ENCODE measurements around the gene CNTN1. TPM values are rescaled to one million over a fixed set of nuclear protein-coding genes. Genes with fewer than 3 reads are reported as not detected.

The CNTN1 gene
- total and polyA plus RNA-seq, 2 of the 4 experiments (the other 2 are of a cell fraction), result 0.10 to 0.18 TPM

DNA sequence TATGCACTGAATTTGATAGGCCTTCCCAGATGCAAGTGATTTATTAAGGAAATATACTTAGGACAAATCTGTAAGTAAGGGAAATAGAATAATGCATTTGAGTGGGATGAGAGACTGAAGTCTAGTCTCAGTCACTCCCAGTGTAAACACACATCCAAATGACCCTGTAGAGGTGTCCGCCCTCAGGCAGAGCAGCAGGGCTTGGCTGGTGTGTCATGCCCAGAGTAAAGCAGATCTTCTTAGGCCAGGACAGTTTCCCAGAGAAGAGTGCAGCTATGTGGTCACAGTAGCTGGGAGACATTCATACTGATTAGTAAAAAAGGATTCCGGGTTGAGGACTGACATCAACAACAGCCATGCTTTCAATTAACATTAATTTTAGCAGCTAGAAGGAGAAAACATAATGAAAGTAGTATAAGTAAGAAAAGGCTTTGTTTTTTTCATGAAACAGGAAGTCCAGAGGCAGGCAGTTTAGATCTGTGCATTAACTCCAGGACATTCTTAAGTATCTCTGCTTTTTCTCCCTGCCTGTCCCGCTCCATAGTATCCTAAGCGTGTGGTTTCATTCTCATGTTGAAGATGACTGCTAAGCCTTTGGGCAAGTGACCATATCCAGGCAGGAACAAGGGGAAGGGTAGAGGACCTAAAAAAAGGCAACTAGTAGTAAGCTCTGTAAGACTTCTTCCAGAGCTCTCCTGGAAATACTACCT is 35.7 kb downstream of the CNTN1 start:
- intact Hi-C loops (cut with micrococcal nuclease), result no loop called here
- Histone ChIP-seq H2AFZ (replicated peaks; ENCODE audit: low read length, poor library complexity) (no peak overlapping the region), H4K91ac (ENCODE audit: insufficient read depth, low read depth, low read length) (no peak overlapping the region), H3K4me2 (ENCODE audit: low read depth, low read length) (no peak overlapping the region), H4K8ac (ENCODE audit: low read depth in 2 of 2, low read length in 2 of 2) (no peak overlapping the region), H2BK5ac (ENCODE audit: low read depth, low read length, poor library complexity, severe bottlenecking) (no peak overlapping the region), H3K56ac (ENCODE audit: extremely low read depth, insufficient read depth, low read length) (no peak overlapping the region), H3K9me1 (ENCODE audit: insufficient read depth, low read length) (no peaks in the 10 kb centered on the region), H2BK15ac (ENCODE audit: low read depth, low read length) (no peak overlapping the region), H3K14ac (replicated peaks; ENCODE audit: low read depth, low read length) (no peak overlapping the region), H3K4me3 (ENCODE audit: insufficient read depth, low read depth, low read length) (no peak overlapping the region), H2AK9ac (replicated peaks; ENCODE audit: low read depth, low read length, poor library complexity) (no peak overlapping the region), H2BK20ac (ENCODE audit: low read depth, low read length) (no peak overlapping the region), H3K27me3 (ENCODE audit: control insufficient read depth, insufficient read depth, low read length) (no peaks in the 10 kb centered on the region), H3K18ac (ENCODE audit: low read depth, low read length) (no peak overlapping the region), H3K27ac (ENCODE audit: insufficient read depth, low read length) (no peak overlapping the region), H3K9ac (ENCODE audit: low read depth, low read length) (no peak overlapping the region), H3K4ac (ENCODE audit: low read depth, low read length) (no peak overlapping the region), H3K36me3 (ENCODE audit: control insufficient read depth, insufficient read depth, low read length) (no peaks in the 10 kb centered on the region), H4K20me1 (ENCODE audit: insufficient read depth, low read length) (no peaks in the 10 kb centered on the region), H3K79me1 (ENCODE audit: low read depth in 1 of 2, low read length in 2 of 2) (no peaks in the 10 kb centered on the region), H3K23ac (ENCODE audit: low read depth, low read length) (no peak overlapping the region), H2AK5ac (ENCODE audit: low read depth, low read length) (no peak overlapping the region), H4K5ac (ENCODE audit: low read depth, low read length) (no peak overlapping the region), H3K9me3 (ENCODE audit: control insufficient read depth, insufficient read depth, low read length) (no peaks in the 10 kb centered on the region), H3K4me1 (ENCODE audit: control insufficient read depth, insufficient read depth, low read length) (no peaks in the 10 kb centered on the region), H2BK120ac (ENCODE audit: low read depth, low read length) (no peak overlapping the region)
- no TSS peak for BruUV-seq (replicated peaks)
- dilution Hi-C loops (cut with HindIII; ENCODE audit: low sequenced_read_pairs, unreplicated experiment), result no loop called here
- POLR2A ChIA-PET (ENCODE audit: unreplicated experiment), result no interaction called here
- ATAC-seq (ENCODE audit: low read depth) (no peak), DNase-seq (no peak)
- in situ Hi-C loops (cut with MboI; ENCODE audit: low sequenced_read_pairs), result no loop called here
- no CpG with 5 or more reads among the region's 4 CpGs for WGBS, 2 experiments (ENCODE audit: extremely low coverage in 2 of 2, insufficient read length in 1 of 2)
- CTCF ChIA-PET, result no interaction called here
- no peak for TF ChIP-seq RAD21 (IDR thresholded peaks at IDR 0.05; ENCODE audit: low read length)
- TF ChIP-seq, protein P1, sequence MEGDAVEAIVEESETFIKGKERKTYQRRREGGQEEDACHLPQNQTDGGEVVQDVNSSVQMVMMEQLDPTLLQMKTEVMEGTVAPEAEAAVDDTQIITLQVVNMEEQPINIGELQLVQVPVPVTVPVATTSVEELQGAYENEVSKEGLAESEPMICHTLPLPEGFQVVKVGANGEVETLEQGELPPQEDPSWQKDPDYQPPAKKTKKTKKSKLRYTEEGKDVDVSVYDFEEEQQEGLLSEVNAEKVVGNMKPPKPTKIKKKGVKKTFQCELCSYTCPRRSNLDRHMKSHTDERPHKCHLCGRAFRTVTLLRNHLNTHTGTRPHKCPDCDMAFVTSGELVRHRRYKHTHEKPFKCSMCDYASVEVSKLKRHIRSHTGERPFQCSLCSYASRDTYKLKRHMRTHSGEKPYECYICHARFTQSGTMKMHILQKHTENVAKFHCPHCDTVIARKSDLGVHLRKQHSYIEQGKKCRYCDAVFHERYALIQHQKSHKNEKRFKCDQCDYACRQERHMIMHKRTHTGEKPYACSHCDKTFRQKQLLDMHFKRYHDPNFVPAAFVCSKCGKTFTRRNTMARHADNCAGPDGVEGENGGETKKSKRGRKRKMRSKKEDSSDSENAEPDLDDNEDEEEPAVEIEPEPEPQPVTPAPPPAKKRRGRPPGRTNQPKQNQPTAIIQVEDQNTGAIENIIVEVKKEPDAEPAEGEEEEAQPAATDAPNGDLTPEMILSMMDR (conservative IDR thresholded peaks at IDR 0.05; ENCODE audit: low read depth, low read length), result no peak
- no peak for TF ChIP-seq MAZ (IDR thresholded peaks at IDR 0.05; ENCODE audit: borderline replicate concordance, low read depth, low read length)
- no peak for TF ChIP-seq ELK1 (IDR thresholded peaks at IDR 0.05; ENCODE audit: borderline replicate concordance, low read depth, low read length)
- no peak for TF ChIP-seq MAFK (IDR thresholded peaks at IDR 0.05; ENCODE audit: low read depth, low read length)
- TF ChIP-seq SMC3 (IDR thresholded peaks at IDR 0.05; ENCODE audit: low read depth, low read length), result no peak
- no peak for TF ChIP-seq FOS (IDR thresholded peaks at IDR 0.05; ENCODE audit: low read depth, low read length)
- no peak for TF ChIP-seq RCOR1 (IDR thresholded peaks at IDR 0.05; ENCODE audit: insufficient replicate concordance, low read length)
- TF ChIP-seq CEBPB (IDR thresholded peaks at IDR 0.05; ENCODE audit: low read depth, low read length), result no peak
- no peak for TF ChIP-seq NFE2L2 (IDR thresholded peaks at IDR 0.05; ENCODE audit: low read depth, low read length)
- no peak for TF ChIP-seq RFX5 (IDR thresholded peaks at IDR 0.05; ENCODE audit: low read depth, low read length)
- TF ChIP-seq CHD1 (IDR thresholded peaks at IDR 0.05; ENCODE audit: low read depth, low read length), result no peak

Measured in IMR-90 (cell line).